Panc1 (cell line): ENCODE results near the gene UFD1. TPM values are rescaled to one million over a fixed set of nuclear protein-coding genes. Genes with fewer than 3 reads are reported as not detected.

Experiments used
- ATAC-seq: fragments of 200-7000 bp; cut with Tn5 transposase; 2 replicates; pipeline ENCODE4 v1.9.1; 2020; ENCODE audit warnings: mild to moderate bottlenecking, moderate library complexity
- BruUV-seq: library from RNA; stranded (reverse); fragments of 400-500 nt; replicated peaks from 2 replicates; lab custom pipeline; 2021; lab: Mats Ljungman, UMichigan
- CTCF ChIA-PET: fragments of 300-600 bp; sonication (Branson Sonifier 250); formaldehyde crosslinking; loops from one replicate; lab custom pipeline; 2022; ENCODE audit warnings: antibody characterized with exemption; lab: Charles Lee
- POLR2A ChIA-PET: fragments of 300-600 bp; sonication (Branson Sonifier 250); formaldehyde crosslinking; loops from one replicate; lab custom pipeline; 2022; ENCODE audit warnings: antibody characterized with exemption; lab: Charles Lee
- DNase-seq: peaks from one replicate; pipeline ENCODE4 v3.0.0-alpha.2; 2010; ENCODE audit warnings: low read depth, low spot score
- H3K27ac ChIP-seq: 2 replicates; pipeline ENCODE4 v1.5.1; 2011; ENCODE audit warnings: mild to moderate bottlenecking, low read length, inconsistent platforms
- H3K27me3 ChIP-seq: fragments of 200-500 bp; sonication (Bioruptor generic); 2 replicates; pipeline ENCODE4 v1.6.0; 2014; ENCODE audit warnings: low read length, inconsistent platforms; ENCODE audit not compliant: control insufficient read depth, insufficient read depth
- H3K36me3 ChIP-seq: fragments of 200-500 bp; sonication (Bioruptor generic); 2 replicates; pipeline ENCODE4 v1.5.1; 2014; ENCODE audit warnings: inconsistent platforms, mild to moderate bottlenecking, low read length, moderate library complexity; ENCODE audit not compliant: control insufficient read depth, insufficient read depth
- H3K4me1 ChIP-seq: 2 replicates; pipeline ENCODE4 v1.5.1; 2011; ENCODE audit warnings: inconsistent platforms, mild to moderate bottlenecking, low read length, moderate library complexity; ENCODE audit not compliant: control insufficient read depth, insufficient read depth
- H3K4me3 ChIP-seq, 2 experiments: 2 replicates each; pipeline ENCODE4 v1.5.1; 2011 to 2012; ENCODE audit warnings: low read depth in 2 of 2, low read length in 2 of 2, mild to moderate bottlenecking in 2 of 2, inconsistent platforms in 1 of 2, moderate library complexity in 1 of 2
- H3K9me3 ChIP-seq: fragments of 200-500 bp; sonication (Bioruptor generic); 2 replicates; pipeline ENCODE4 v1.5.1; 2014; ENCODE audit warnings: low read depth, mild to moderate bottlenecking, inconsistent platforms, low read length, moderate library complexity; ENCODE audit not compliant: control insufficient read depth, insufficient read depth
- POLR2AphosphoS5 ChIP-seq: IDR thresholded peaks from 2 replicates; pipeline ENCODE4 v1.6.1; 2012; ENCODE audit warnings: mild to moderate bottlenecking, low read depth, low read length, moderate library complexity
- SIN3A ChIP-seq: IDR thresholded peaks from 2 replicates; pipeline ENCODE4 v1.6.1; 2012; ENCODE audit warnings: low read depth, mild to moderate bottlenecking, low read length, moderate library complexity, borderline replicate concordance; ENCODE audit not compliant: insufficient read depth
- TCF7L2 ChIP-seq: IDR thresholded peaks from 2 replicates; pipeline ENCODE4 v1.6.1; 2011; ENCODE audit warnings: mild to moderate bottlenecking, low read depth, low read length, inconsistent platforms
- in situ Hi-C: cut with HindIII; loops from 2 replicates; pipeline ENCODE4 v1.10.0; 2016; ENCODE audit warnings: low sequenced_read_pairs, low pct_unique_long_range_greater_than_20kb
- intact Hi-C: fragments of 100-400 bp; cut with micrococcal nuclease; formaldehyde crosslinking; loops from one replicate; pipeline ENCODE4 v1.10.0; 2022; ENCODE audit not compliant: unreplicated experiment
- total RNA-seq: library from RNA; stranded (reverse); gene quantifications from one replicate; pipeline ENCODE4 v1.2.1, GENCODE V29; 2021; ENCODE audit not compliant: unreplicated experiment
- TF ChIP-seq, protein P1 (sequence below), 2 experiments: IDR thresholded peaks; 2 replicates each; pipeline ENCODE4 v1.6.1; 2011 to 2012; ENCODE audit warnings: low read depth in 2 of 2, control low read depth in 1 of 2, low read length in 1 of 2, mild to moderate bottlenecking in 1 of 2, moderate library complexity in 1 of 2; ENCODE audit not compliant: insufficient read depth in 1 of 2
- TF ChIP-seq, protein P2 (sequence below): fragments of 450-650 bp; IDR thresholded peaks from 2 replicates; pipeline ENCODE4 v1.5.1; 2017; ENCODE audit warnings: mild to moderate bottlenecking

The UFD1 gene
- total RNA-seq, 1 experiment from 2014 or later = 82.8 TPM

DNA sequence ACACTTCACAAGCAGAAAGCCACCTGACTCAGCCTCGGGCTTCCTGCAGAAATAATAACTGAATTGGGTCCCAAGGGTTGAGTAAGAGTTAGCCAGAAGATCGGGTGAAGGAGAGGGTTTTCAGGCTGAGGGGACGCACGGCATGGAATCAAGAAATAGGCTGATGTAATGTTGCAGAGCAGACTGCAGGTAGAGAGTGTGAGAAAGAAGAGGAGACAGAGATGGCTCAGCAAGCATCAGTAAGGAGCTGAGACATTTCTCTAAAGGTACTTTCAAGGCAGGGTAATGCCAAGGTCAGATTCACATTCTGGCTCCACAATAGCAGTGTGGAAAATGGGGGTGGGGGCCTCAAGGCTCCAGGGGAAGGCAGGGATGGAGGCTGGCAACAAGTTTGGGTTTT is 66.1 kb downstream of the UFD1 start:
- no peaks in the 10 kb centered on the region for H3K36me3 ChIP-seq
- H3K27me3 ChIP-seq = no peaks in the 10 kb centered on the region
- CTCF ChIA-PET = no interaction called here
- intact Hi-C loops (no loop called here), in situ Hi-C loops (no loop called here)
- POLR2A ChIA-PET = no interaction called here
- no peak for DNase-seq
- H3K4me1 ChIP-seq = no peaks in the 10 kb centered on the region
- TF ChIP-seq TCF7L2 (no peak), SIN3A (no peak), POLR2AphosphoS5 (no peak)
- TF ChIP-seq, protein P1, sequence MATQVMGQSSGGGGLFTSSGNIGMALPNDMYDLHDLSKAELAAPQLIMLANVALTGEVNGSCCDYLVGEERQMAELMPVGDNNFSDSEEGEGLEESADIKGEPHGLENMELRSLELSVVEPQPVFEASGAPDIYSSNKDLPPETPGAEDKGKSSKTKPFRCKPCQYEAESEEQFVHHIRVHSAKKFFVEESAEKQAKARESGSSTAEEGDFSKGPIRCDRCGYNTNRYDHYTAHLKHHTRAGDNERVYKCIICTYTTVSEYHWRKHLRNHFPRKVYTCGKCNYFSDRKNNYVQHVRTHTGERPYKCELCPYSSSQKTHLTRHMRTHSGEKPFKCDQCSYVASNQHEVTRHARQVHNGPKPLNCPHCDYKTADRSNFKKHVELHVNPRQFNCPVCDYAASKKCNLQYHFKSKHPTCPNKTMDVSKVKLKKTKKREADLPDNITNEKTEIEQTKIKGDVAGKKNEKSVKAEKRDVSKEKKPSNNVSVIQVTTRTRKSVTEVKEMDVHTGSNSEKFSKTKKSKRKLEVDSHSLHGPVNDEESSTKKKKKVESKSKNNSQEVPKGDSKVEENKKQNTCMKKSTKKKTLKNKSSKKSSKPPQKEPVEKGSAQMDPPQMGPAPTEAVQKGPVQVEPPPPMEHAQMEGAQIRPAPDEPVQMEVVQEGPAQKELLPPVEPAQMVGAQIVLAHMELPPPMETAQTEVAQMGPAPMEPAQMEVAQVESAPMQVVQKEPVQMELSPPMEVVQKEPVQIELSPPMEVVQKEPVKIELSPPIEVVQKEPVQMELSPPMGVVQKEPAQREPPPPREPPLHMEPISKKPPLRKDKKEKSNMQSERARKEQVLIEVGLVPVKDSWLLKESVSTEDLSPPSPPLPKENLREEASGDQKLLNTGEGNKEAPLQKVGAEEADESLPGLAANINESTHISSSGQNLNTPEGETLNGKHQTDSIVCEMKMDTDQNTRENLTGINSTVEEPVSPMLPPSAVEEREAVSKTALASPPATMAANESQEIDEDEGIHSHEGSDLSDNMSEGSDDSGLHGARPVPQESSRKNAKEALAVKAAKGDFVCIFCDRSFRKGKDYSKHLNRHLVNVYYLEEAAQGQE (IDR thresholded peaks at IDR 0.05; ENCODE audit: insufficient read depth in 1 of 2, low read depth in 2 of 2, low read length in 1 of 2) = no peak
- TF ChIP-seq, protein P2, sequence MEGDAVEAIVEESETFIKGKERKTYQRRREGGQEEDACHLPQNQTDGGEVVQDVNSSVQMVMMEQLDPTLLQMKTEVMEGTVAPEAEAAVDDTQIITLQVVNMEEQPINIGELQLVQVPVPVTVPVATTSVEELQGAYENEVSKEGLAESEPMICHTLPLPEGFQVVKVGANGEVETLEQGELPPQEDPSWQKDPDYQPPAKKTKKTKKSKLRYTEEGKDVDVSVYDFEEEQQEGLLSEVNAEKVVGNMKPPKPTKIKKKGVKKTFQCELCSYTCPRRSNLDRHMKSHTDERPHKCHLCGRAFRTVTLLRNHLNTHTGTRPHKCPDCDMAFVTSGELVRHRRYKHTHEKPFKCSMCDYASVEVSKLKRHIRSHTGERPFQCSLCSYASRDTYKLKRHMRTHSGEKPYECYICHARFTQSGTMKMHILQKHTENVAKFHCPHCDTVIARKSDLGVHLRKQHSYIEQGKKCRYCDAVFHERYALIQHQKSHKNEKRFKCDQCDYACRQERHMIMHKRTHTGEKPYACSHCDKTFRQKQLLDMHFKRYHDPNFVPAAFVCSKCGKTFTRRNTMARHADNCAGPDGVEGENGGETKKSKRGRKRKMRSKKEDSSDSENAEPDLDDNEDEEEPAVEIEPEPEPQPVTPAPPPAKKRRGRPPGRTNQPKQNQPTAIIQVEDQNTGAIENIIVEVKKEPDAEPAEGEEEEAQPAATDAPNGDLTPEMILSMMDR = no peak
- no peaks in the 10 kb centered on the region for H3K9me3 ChIP-seq
- no TSS peak for BruUV-seq
- no peak overlapping the region for H3K4me3 ChIP-seq
- H3K27ac ChIP-seq = no peak overlapping the region
- no peak for ATAC-seq

DNA sequence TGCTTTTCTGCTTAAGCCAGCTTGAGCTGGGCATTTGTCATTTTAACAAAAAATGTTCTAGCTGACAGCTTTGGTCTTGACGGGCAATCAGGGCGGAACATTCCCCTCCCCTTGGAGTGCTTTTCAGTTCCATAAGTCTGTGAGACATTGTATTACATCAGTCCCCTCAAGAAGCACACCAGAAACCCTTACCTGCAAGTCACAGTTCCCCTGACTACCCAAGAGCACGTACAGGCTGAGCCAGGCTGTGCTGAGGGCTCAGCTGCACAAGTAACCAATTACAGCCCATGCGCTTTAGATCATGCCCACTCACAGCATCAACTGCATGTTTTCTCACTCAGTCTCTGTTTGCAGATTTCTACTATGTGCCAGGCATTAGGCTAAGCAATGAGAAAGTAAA is 66.5 kb downstream of the UFD1 start:
- Histone ChIP-seq H3K27ac (no peak overlapping the region), H3K9me3 (no peaks in the 10 kb centered on the region), H3K27me3 (no peaks in the 10 kb centered on the region), H3K4me1 (no peaks in the 10 kb centered on the region), H3K36me3 (no peaks in the 10 kb centered on the region), H3K4me3 (no peak overlapping the region)
- DNase-seq (no peak), ATAC-seq (no peak)
- intact Hi-C loops (no loop called here), in situ Hi-C loops (no loop called here)
- BruUV-seq = no TSS peak
- CTCF ChIA-PET = interaction anchor here (0.7 kb wide), 1 partner anchor 654 kb away, joined by 3 read pairs; no protein-coding TSS in a partner anchor
- POLR2A ChIA-PET = no interaction called here
- TF ChIP-seq, protein P2 = no peak
- TF ChIP-seq POLR2AphosphoS5 = no peak
- TF ChIP-seq TCF7L2 = no peak
- TF ChIP-seq, protein P1 (IDR thresholded peaks at IDR 0.05; ENCODE audit: insufficient read depth in 1 of 2, low read depth in 2 of 2, low read length in 1 of 2) = no peak
- TF ChIP-seq SIN3A = no peak
